Hematopoietic multipotent progenitor cell treated with erythropoietin and hydrocortisone succinate and interleukin-3 and kit ligand, for 6 days (in vitro differentiated cells): ENCODE data around the gene FMO5.
"Not testable (repeated sequence)": the region's sequence is repeated elsewhere in the genome, so short reads cannot be mapped to it uniquely, and the experiment has no call there.

ENCODE experiments used
- DNase-seq: peaks from one replicate; pipeline ENCODE4 v3.0.0-alpha.2; 2015

FMO5 gene, protein sequence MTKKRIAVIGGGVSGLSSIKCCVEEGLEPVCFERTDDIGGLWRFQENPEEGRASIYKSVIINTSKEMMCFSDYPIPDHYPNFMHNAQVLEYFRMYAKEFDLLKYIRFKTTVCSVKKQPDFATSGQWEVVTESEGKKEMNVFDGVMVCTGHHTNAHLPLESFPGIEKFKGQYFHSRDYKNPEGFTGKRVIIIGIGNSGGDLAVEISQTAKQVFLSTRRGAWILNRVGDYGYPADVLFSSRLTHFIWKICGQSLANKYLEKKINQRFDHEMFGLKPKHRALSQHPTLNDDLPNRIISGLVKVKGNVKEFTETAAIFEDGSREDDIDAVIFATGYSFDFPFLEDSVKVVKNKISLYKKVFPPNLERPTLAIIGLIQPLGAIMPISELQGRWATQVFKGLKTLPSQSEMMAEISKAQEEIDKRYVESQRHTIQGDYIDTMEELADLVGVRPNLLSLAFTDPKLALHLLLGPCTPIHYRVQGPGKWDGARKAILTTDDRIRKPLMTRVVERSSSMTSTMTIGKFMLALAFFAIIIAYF

DNA sequence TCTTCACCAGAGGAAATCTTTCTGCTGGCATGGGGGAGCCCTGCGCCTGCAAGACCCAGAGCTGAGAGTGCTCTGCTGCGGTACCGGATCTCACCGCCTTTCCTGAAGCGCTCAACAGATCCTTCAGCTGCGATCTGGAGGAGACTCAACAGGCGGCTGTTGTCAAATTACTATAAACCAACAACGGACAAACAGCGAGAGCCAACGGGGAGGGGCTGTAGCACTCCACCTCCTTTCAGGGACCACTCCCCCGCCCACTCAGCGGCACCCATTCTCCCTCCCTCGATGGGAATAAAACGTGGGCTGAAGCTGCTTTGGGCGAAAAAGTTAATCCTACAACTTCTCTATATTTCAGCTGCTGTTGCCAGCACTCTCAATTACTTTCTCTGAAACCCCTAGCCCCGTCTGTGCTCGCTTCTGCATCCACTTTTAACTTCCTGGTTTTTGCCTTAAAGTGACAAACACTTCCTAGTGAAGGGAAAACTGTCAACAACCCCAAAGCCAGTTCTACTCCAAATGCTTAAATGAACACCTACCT is at the start of gene FMO5:
Gene FMO5, minus strand, starts transcription at position 147 of the 538 bp plus-strand sequence. CDS start 310 bp downstream, outside the sequence.
- peak; percentile 84 for DNase-seq

DNA sequence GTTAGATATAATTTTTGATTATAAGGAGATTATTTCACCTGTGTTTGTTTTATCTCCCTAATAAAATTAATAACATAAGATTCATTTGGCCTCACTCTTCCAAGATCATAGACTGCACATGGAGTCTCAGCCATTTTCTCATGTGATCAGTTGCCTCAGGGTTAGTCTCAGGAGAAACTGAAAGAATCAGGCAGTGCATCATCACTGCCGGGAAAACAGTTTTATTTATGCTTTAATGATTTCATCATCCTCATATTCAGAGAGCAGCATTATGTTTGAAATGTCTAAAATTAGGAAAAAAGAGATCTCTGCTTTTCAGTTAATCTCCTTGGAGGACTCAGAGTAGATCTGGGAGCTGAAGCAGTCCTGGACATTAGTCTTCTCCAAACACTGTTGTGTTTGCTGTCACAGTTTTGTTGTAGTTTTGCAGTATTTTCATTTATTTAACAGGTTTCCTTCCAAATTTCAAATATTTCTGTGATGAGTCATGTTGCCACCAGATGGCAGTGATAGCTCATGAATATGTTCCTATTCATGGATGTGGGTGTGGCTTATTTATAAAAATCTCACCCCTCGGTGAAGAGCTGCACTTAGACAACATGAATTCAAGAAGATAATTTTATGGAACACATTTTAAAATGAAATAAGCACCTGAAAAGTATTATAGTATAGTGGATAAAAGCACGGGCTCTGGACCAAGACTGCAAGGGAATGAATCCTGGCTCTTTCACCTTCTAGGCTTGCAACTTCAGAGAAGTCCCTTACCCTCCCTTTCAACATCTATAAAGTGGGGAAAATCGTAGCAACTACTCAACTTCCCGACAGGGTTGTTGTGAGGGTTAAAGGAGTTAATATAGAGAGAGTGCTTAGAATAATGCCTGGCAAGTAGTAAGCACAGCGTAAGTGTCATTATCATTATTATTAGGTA is 48.5 kb upstream of the FMO5 start:
- DNase-seq: peak; percentile 90

DNA sequence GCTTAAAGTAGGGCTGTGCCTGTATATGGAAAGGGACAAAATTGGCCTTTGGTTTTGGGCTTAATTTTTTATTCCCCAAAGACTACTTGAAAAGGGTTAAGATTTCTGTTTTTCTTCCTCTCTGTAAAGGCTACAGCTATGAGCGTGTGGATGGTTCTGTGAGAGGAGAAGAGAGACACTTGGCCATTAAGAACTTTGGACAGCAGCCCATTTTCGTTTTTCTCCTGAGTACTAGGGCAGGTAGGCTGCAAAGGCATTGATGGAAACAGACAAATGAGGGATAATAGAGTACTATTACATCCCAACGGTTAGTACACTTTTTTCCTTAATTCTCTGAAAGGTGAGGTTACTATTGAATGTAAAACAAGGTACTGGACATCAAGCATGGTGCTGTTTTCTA is 46.9 kb upstream of the FMO5 start:
- no peak for DNase-seq

DNA sequence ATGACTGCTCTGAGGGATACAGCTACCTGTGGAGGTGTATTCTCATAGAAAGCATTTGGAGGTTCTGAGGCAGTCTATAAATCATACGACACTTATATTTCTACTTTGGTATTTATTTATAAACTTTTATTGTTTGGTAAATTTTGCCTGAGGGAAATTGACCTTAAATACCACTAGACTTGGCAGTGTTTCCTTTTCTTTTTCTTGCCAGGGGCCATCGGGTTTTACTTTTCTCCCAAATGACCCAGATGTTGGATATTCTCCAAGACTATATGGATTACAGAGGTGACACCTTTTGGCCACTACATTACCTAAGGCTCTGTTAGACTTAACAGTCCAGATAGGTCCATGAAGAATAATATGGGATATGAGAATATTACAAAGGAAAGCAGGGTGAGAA is 45.6 kb upstream of the FMO5 start:
- DNase-seq: no peak

DNA sequence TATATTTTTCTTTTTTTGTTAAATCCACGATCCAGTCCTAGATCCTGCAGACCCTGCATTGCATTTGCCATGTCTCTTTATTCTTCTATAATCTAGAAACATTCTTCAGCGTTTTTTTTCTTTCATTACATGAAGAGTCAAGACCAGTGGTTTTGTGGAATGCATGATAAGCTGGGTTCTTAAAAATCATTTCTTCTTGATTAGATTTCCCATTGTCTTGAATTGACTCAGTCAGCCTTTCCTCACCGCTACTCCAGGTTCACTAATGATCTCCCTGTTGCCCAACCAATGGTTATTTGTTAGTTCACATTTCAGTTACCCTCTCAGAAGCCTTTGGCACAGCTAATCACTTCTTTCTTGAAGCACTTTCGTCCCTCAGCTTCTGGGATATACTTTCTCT is 42.6 kb upstream of the FMO5 start:
- no peak for DNase-seq

DNA sequence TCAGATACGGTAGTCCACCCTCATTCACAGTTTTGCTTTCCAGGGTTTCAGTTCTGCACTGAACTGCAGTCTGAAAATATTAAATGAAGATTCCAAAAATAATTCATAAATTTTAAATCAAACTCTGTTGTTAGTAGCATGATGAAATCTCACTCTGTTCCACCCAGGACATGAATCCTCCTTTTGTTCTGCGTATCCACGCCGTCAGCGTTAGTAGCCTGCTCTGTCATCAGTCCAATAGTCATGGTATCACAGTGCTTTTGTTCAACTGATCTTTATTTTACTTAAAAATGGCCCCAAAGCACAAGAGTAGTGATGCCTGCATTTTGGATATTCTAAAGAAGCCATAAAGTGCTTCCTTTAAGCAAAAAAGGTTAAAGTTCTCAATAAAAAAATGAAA is 41.2 kb upstream of the FMO5 start:
- DNase-seq: no peak

DNA sequence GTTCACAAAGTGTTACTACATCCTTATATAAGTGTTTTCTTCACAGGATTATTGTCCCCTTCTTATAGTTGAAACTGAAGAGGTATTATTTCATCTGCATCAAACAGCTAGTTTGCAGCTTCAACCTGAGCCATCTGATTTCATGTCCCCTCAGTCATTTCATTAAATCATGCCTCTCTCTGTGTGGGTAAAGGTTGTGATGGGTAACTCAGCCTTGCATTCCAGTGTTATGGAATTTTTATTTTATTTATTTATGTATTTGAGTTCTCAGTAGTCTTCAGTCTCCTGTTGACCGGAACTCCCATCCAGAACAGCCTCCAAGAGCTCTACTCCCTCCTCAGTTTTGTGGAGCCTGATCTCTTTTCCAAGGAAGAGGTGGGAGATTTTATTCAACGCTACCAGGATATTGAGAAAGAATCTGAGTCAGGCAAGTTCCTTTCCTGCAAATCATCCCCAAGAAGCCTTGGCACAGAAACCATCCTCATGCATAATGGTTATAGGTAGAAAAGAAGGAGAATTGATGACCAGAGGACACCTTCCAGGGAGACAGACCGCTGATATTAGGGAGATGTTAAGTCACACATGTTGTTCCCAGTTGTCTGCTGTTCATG is 39.1 kb upstream of the FMO5 start:
- DNase-seq: no peak

DNA sequence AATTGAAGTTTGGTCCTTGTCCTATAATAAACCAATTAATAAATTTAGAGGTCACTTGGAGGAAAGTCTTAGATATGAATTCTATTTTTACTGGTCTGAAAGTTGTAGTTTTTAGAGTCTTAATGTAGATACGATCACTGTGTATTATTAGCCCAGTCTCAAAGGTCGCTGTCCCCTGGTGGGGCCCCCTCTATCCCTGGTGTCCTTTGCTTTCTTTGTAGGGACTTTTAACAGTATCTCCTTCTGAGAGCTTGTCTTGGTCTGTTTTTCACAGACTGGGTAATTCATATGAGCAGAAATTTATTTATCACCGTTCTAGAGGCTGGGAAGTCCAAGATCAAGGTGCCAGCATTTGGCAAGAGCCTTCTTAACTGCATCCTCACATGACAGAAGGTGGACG is 35.8 kb upstream of the FMO5 start:
- no peak for DNase-seq

DNA sequence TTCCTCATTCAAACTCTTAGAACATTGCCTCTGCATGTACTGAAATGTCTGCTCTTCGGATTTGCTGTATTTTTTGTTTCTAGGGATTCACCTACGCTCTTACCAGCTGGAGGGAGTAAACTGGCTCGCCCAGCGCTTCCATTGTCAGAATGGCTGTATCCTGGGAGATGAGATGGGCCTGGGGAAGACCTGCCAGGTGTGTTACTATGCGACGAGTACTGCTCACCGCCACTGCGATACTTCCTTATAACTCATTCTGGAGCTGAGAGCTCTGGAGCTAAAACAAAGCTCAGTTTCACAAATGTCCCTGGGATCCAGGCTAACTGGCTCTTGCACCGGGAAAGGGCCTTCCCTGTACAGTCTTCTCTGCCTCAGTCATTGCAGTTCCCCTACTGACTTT is 27.4 kb upstream of the FMO5 start:
- no peak for DNase-seq

DNA sequence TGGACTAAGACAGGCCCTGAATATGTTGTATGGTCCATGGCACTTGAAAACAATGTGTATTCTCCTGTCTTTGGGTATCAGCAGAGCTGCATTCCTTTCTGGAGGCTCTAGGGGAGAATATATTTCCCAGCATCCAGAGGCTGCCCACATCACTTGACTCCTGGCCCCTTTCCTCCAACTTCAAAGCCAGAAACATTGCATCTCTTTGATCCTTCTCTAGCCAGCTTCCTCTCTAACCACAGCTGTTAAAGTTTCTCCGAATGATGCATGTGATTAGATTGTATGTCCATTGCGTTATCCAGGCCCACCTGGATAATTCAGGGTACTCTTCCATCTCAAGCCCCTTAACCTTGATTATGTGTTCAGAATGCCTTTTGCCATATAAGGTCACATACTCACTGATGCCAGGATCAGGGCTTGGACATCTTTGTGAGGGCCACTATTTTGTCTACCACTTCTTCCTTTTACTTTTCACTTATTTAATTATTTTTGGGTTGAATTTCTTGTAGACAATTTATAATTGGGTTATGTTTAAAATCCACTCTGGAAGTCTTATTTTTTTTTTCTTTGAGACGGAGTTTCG is 22.6 kb upstream of the FMO5 start:
- no peak for DNase-seq

DNA sequence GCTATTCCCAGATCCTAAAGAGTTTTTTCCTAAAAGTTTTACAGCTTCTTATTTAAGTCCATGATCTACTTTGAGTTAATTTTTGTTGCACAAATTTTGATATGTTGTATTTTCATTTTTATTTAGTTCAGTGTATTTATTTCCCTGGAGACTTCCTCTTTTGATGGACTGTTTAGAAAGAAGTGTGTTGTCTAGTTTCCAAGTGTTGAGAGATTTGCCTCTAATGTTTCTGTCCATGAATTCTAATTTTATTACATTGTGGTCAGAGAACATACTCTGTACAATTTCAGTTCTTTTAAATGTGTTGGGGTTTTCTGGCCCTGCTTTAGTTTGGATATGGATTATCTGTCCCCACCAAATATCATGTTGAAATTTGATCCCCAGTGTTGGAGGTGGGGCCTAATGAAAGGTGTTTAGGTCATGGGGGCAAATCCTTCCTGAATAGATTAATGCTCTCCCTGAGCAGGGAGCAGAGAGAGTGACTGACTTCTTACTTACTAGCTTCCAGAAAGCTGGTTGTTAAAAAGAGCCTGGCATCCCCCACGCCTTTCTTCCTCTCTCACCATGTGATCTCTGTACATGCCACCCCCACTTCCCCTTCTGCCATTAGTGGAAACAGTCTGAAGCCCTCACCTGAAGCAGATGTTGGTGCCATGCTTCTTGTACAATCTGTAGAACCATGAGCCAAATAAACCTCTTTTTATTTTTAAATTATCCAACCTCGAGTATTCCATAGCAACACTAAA is 21.9 kb upstream of the FMO5 start:
- DNase-seq: peak; percentile 53

DNA sequence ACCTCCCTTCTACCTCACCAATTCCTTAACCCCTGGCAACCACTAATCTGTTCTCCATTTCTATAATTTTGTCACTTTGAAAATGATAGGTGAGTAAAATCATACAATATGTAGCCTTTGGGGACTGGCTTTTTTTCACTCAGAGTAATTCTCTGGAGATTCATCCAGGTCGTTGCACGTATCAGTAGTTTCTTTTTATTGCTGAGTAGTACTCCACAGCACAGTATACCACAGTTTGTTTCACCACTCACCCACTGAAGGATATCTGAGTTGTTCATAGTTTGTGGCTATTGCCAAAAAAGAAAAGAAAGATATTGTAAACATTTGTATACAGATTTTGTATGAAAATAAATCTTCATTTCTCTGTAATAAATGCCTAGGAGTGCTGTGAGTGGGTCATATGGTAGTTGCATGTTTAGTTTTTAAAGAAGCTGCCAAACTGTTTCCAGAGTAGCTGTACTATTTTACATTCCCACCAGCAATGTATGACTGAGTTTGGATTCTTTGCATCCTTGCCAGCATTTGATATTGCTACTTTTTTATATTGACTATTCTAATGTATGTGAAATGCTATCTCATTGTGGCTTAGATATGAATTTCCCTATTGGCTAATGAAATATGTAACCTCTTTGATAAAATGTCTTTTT is 21.0 kb upstream of the FMO5 start:
- DNase-seq: peak; percentile 36

DNA sequence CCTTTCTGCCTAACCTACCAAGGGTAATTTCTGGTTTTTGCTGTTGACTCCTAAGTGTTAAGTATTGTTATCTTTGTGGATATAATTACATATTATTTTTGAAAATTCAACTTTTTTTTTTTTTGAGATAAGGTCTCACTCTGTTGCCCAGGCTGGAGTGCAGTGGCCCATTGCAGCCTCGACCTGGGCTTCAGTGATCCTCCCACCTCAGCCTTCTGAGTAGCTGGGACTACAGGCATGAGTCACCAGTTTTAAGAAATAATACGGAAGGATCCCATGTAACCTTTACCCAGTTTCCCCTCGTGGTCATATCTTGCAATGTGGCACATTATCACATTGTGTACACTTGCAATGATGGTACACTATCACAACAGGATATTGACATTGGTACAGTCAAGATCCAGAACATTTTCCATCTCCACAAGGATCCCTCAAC is 20.5 kb upstream of the FMO5 start:
- DNase-seq: peak; percentile 78

DNA sequence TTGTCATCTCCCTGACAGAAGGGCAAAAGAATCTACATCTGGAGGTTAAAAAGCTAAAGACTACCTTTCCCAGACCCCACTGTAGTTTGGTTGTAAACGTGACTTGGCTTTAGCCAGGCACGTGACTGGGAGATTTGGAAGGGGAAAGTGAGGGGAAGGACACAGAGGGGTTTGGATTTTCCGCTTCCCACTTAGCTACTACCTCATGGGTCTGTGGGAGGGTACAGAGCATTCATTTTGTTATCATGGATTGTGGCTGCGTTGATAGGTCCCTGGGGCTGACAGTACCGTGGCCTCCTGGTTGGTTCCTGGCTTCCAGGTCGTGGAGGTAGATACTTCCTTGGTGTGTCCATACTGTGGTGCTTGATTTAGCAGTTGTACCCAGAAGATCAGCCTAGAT is 20.0 kb upstream of the FMO5 start:
- DNase-seq: peak; percentile 37

DNA sequence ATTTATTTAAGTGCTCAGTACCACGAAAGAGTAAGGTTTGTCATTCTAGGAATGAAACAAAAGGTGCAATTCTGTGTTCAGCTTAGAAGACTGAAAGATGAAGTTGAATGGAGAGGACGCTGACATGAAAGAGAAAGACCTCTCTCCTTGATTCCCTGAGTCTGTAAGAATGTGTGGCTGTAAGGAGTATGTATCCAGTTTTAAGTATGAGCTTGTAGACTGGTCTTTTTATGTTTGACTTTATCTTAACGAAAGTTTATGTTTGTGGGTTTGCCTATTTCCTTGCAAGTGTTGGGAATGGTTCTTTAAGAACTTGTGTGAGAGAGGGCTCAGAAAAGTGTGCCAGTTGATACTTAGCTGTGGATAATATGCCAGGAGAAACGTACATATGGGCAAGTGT is 18.7 kb upstream of the FMO5 start:
- peak; percentile 30 for DNase-seq

DNA sequence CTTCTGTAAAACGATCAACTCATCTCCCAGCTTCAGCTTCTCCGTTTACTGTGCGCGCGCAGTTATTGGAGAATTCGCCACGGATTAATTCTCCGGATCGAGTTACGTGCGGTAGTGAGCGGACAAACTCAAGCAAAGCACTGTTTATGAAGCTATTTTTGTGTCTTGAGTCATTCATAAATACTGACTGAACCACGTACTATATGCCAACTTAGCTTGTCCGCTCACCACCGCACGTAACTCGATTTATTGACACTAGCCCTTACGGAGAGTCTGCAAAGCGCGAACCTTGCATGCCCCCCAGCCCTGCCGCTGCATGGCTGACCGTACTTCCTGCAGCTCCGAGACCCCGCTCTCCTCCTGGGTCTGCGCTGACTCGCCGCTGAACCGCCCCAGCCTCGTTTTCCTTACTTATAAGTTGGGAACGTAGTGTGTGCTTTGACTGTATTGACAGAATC is 18.1 kb upstream of the FMO5 start:
- peak; percentile 63 for DNase-seq

DNA sequence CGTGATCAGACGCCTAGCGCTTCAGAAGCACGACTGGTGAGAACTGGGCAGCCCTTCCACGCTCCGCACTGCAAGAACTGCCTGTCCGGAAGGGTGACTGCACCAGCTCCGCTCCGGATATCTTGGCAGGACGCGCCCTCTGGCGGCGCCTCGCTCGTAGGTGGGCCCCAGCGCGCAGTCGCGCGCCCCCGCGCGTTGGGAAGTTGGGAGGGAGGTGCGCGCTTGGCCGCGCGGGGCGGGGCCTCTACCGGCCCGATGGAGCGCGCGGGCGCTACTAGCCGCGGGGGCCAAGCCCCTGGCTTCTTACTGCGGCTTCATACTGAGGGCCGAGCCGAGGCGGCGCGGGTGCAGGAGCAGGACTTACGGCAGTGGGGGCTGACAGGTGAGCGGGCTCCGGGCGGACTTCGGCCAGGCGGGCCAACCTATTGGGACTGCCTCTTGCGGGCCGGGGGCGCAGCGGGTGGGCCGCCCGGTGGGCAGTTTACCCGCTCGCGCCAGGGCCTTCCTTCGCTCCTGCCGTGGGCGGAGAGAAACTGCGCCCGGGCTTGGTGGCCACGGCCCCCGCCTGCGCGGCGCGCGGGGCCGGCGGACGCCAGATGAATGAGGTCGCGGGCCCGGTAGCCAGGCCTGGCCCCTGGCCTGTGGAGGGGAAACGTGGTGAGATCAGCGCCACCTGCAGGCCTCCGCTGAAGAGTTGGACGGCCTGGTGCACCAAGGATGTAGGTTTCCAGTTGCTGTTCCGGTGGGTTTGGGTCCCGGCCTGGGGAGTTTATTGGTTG is 17.5 kb upstream of the FMO5 start, which contains the start of gene CHD1L:
Gene CHD1L, plus strand, starts transcription at position 236 of the 779 bp plus-strand sequence. Its CDS starts 20 bp downstream, at position 256.
- peak; percentile 97 for DNase-seq

DNA sequence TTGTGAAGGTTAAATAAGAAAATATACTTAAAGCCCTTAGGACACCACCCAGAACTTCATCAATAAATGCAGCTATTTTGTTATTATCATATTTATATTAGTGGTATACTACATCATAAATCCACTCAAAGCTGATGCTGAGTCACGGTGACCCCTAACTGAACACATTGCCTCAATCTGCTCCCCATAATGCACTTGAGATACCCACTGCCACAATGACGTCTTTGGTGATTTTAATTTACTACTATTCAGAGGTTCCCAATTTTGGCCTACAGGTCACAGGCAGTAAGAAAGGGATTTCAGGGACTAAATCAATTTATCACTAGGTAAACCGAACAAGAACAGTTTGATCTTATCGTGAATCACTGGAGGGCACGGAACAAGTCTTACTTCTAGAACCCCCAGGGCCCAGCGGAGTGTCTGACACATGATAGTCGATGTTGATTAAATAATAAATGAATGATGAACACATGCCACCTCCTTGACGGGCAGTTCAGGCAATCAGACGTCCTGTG is 16.9 kb upstream of the FMO5 start:
- DNase-seq: no peak

DNA sequence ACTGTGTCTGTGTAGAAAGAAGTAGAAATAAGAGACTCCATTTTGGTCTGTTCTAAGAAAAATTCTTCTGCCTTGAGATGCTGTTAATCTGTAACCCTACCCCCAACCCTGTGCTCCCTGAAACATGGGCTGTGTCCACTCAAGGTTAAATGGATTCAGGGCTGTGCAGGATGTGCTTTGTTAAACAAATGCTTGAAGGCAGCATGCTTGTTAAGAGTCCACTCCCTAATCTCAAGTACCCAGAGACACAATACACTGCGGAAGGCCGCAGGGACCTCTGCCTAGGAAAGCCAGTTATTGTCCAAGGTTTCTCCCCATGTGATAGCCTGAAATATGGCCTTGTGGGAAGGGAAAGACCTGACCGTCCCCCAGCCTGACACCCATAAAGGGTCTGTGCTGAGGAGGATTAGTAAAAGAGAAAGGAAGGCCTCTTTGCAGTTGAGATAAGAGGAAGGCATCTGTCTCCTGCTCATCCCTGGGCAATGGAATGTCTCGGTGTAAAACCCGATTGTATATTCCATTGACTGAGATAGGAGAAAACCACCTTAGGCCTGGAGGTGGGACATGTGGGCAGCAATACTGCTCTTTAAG is 15.1 kb upstream of the FMO5 start:
- not testable (repeated sequence) for DNase-seq
